Lower lobe of right lung (tissue), 2 donors: ENCODE measurements around the gene CCL11. TPM values are rescaled to one million over a fixed set of nuclear protein-coding genes. Genes with fewer than 3 reads are reported as not detected.
A peak's percentile ranks its signal among the peaks of the same experiment; 100 is the strongest.

Source experiments
- ATAC-seq, 2 donors: fragments of 200-7000 bp; cut with Tn5 transposase; one replicate each; pipeline ENCODE4 v1.9.1; 2020 to 2022; ENCODE audit warnings: mild to moderate bottlenecking in 2 of 2, moderate library complexity in 2 of 2
- DNase-seq: peaks from one replicate; pipeline ENCODE4 v3.0.0-alpha.2; 2020
- H3K27ac ChIP-seq: fragments of 200-600 bp; one replicate; pipeline ENCODE4 v1.8.0; 2022
- H3K27me3 ChIP-seq: fragments of 200-600 bp; one replicate; pipeline ENCODE4 v1.8.0; 2022; ENCODE audit warnings: low read depth
- H3K36me3 ChIP-seq: fragments of 200-600 bp; one replicate; pipeline ENCODE4 v1.8.0; 2022; ENCODE audit warnings: mild to moderate bottlenecking
- H3K4me1 ChIP-seq: fragments of 200-600 bp; one replicate; pipeline ENCODE4 v1.8.0; 2022
- H3K4me3 ChIP-seq: fragments of 200-600 bp; one replicate; pipeline ENCODE4 v1.8.0; 2022; ENCODE audit warnings: mild to moderate bottlenecking
- H3K9me3 ChIP-seq: fragments of 200-600 bp; one replicate; pipeline ENCODE4 v1.8.0; 2022
- CTCF ChIP-seq: fragments of 200-600 bp; IDR thresholded peaks from one replicate; pipeline ENCODE4 v1.8.0; 2022; ENCODE audit warnings: antibody characterized with exemption, mild to moderate bottlenecking
- intact Hi-C: fragments of 100-400 bp; cut with DNase I; formaldehyde crosslinking; loops from one replicate; pipeline ENCODE4 v1.11.0; 2022
- total RNA-seq: library from RNA; stranded (reverse); fragmentation: NEBNext Ultra II Directional; extraction: Animal tissue kit (Norgen Biotek cat#: 25700); gene quantifications from one replicate; pipeline ENCODE4 v1.2.1, GENCODE V29; 2021
- donor health status: DM: no; HTN: yes; CAD: no; lungs with severe emphysema.

CCL11 gene
- total RNA-seq, 1 donor from 2014 or later, result 1.1 TPM

GRCh38 chr17:34307110-34307509, 21.6 kb downstream of the CCL11 start:
- Histone ChIP-seq H3K27ac (no peak overlapping the region), H3K4me3 (no peak overlapping the region), H3K9me3 (no peaks in the 10 kb centered on the region), H3K4me1 (peaks cover 19% of the 10 kb centered on the region), H3K27me3 (no peaks in the 10 kb centered on the region), H3K36me3 (no peaks in the 10 kb centered on the region)
- no peak for DNase-seq
- TF ChIP-seq CTCF, result no peak
- intact Hi-C loops, result no loop called here
- ATAC-seq, result no peak

GRCh38 chr17:34308371-34308770, 22.8 kb downstream of the CCL11 start:
- peaks cover 19% of the 10 kb centered on the region for H3K4me1 ChIP-seq
- no peak overlapping the region for H3K27ac ChIP-seq
- intact Hi-C loops, result no loop called here
- H3K9me3 ChIP-seq, result no peaks in the 10 kb centered on the region
- DNase-seq (no peak), ATAC-seq (no peak)
- TF ChIP-seq CTCF, result no peak
- H3K36me3 ChIP-seq, result no peaks in the 10 kb centered on the region
- no peak overlapping the region for H3K4me3 ChIP-seq
- H3K27me3 ChIP-seq, result no peaks in the 10 kb centered on the region

GRCh38 chr17:34311291-34311690, 25.7 kb downstream of the CCL11 start:
- Histone ChIP-seq H3K4me3 (no peak overlapping the region), H3K9me3 (no peaks in the 10 kb centered on the region), H3K27me3 (no peaks in the 10 kb centered on the region), H3K36me3 (no peaks in the 10 kb centered on the region), H3K4me1 (peaks cover 32% of the 10 kb centered on the region), H3K27ac (no peak overlapping the region)
- ATAC-seq (no peak), DNase-seq (no peak)
- intact Hi-C loops, result no loop called here
- no peak for TF ChIP-seq CTCF

GRCh38 chr17:34312080-34312479, 26.5 kb downstream of the CCL11 start:
- no peaks in the 10 kb centered on the region for H3K36me3 ChIP-seq
- no peaks in the 10 kb centered on the region for H3K27me3 ChIP-seq
- no peak overlapping the region for H3K4me3 ChIP-seq
- peak overlapping the region; percentile 52 for H3K27ac ChIP-seq
- DNase-seq (no peak), ATAC-seq (peak in 1 of 2 donors; percentile 54)
- H3K9me3 ChIP-seq, result no peaks in the 10 kb centered on the region
- peaks cover 24% of the 10 kb centered on the region for H3K4me1 ChIP-seq
- no peak for TF ChIP-seq CTCF
- intact Hi-C loops, result no loop called here

- ATAC-seq (peak; percentile 18 to 41), DNase-seq (no peak)
- H3K9me3 ChIP-seq, result no peaks in the 10 kb centered on the region
- no peaks in the 10 kb centered on the region for H3K36me3 ChIP-seq
- H3K27me3 ChIP-seq, result no peaks in the 10 kb centered on the region
- intact Hi-C loops, result no loop called here
- no peak for TF ChIP-seq CTCF
- H3K4me1 ChIP-seq, result peaks cover 18% of the 10 kb centered on the region
- no peak overlapping the region for H3K4me3 ChIP-seq
- peak overlapping the region; percentile 52 for H3K27ac ChIP-seq
Measured at GRCh38 chr17:34313164-34313563, 27.6 kb downstream of the CCL11 start.

- Histone ChIP-seq H3K4me1 (peaks cover 18% of the 10 kb centered on the region), H3K9me3 (no peaks in the 10 kb centered on the region), H3K4me3 (no peak overlapping the region), H3K36me3 (no peaks in the 10 kb centered on the region), H3K27me3 (no peaks in the 10 kb centered on the region), H3K27ac (peak overlapping the region; percentile 27)
- TF ChIP-seq CTCF, result no peak
- peak in 1 of 2 donors; percentile 51 for ATAC-seq
- DNase-seq, result no peak
- intact Hi-C loops, result no loop called here
Measured at GRCh38 chr17:34314279-34314678, 28.7 kb downstream of the CCL11 start.
